ENCODE data around the gene CSHL1. TPM values are rescaled to one million over a fixed set of nuclear protein-coding genes. Genes with fewer than 3 reads are reported as not detected.

CSHL1 gene
- total and polyA plus RNA-seq, 2 donors (not counting 1 experiment from before 2014, with no cell fraction given), result not detected

DNA sequence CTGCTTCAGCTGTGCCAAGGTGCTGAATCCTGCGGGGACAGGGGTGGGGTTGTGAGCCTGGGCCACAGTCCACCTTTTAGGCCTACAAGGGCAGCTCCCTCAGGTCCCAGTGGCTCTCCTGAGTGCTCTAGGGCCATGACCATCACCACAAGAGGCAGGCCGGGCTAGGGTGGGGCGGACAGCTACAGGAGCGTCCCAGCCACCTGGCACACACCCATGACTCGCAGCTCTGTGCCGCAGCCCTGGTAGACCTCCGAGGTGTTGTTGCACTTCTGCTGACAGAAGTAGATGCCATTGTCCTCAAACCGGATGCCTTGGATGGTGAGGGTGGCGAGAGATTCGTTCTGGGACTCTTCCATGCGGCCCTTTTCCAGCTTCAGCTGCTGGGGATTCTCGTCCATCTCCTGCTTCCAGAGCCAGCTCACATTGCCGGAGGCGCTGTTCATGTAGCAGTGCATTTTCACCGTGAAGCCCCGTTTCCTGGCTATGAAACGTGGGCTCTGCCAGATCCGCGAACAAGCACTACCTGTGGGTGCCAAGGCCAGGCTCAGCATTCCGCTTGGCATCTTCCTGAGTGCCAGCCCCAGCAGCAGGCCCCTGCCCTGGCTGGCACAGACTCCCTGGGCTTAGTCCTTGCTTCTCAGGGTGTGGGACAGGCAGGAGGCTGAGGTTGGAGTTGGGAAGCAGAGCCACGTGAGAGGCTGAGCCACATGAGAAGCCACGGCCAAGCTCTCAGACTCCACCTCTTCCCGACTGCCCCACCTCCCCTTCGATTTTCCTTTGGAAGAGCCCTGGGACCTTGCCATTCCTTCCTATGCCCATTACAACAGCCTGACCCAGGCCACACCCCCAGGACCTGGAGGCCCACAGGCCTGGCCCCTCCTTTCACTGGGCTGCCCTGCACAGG, 19.1 kb upstream of the CSHL1 start:
- intact Hi-C loops (cut with micrococcal nuclease), result loop anchor here (5.0 kb wide), 2 partner anchors 92 to 567 kb away; partner anchors contain the start of genes ICAM2 and POLG2
- peak overlapping the region; percentile 80 to 100 (median 97) for H3K4me3 ChIP-seq (ENCODE audit: control extremely low read depth in 1 of 5, extremely low read depth in 1 of 5, insufficient read depth in 1 of 5, low read depth in 2 of 5, low read length in 4 of 5)
- peaks cover 0 to under 1% (median 0%) of the 10 kb centered on the region in 3 donors for H3K9me3 ChIP-seq (ENCODE audit: control extremely low read depth in 1 of 3, control insufficient read depth in 2 of 3, insufficient read depth in 1 of 3, low read length in 2 of 3)
- H3K79me2 ChIP-seq (ENCODE audit: control insufficient read depth, insufficient read depth, low read length), result peaks cover 74% of the 10 kb centered on the region
- Mint-ChIP-seq H3K4me1 (peaks cover 88% of the 10 kb centered on the region), H3K27ac (peak overlapping the region; percentile 97), H3K9me3 (ENCODE audit: insufficient read depth) (no peaks in the 10 kb centered on the region), H3K27me3 (no peaks in the 10 kb centered on the region), H3K4me3 (peak overlapping the region; percentile 99)
- POLR2A ChIA-PET, result interaction anchor here (0.6 to 12.1 kb wide), 7 partner anchors 11 to 220 kb away, joined by 3 to 360 read pairs (median 6); partner anchors contain the start of genes GH1, ICAM2 and PRR29
- no peaks in the 10 kb centered on the region for H3K27me3 ChIP-seq (replicated peaks in 1 of 4; ENCODE audit: control extremely low read depth in 1 of 4, control insufficient read depth in 3 of 4, insufficient read depth in 4 of 4, low read length in 3 of 4)
- H3K4me2 ChIP-seq (replicated peaks; ENCODE audit: low read depth, low read length, poor library complexity, severe bottlenecking), result peak overlapping the region; percentile 97
- TF ChIP-seq EZH2 (IDR thresholded peaks at IDR 0.05; ENCODE audit: borderline replicate concordance, insufficient read depth, low read depth, low read length, poor library complexity, severe bottlenecking) (no peak), CTCF (IDR thresholded peaks at IDR 0.05) (no peak)
- H3K9ac ChIP-seq (ENCODE audit: low read length), result peak overlapping the region; percentile 97
- no peak overlapping the region for H2AFZ ChIP-seq (ENCODE audit: insufficient read depth, low read depth, low read length, poor library complexity, severe bottlenecking)
- WGBS (ENCODE audit: insufficient coverage), result 29% methylated on average over 24 of the region's 24 CpGs
- peaks cover 73 to 86% of the 10 kb centered on the region in 2 donors for H3K4me1 ChIP-seq (ENCODE audit: control insufficient read depth in 2 of 2, insufficient read depth in 2 of 2, low read length in 2 of 2)
- peaks cover 0 to 51% of the 10 kb centered on the region in 2 experiments for H3K36me3 ChIP-seq (replicated peaks in 1 of 2; ENCODE audit: control extremely low read depth in 1 of 2, control insufficient read depth in 1 of 2, extremely low read depth in 1 of 2, insufficient read depth in 2 of 2, low read length in 1 of 2)
- H3K27ac ChIP-seq (ENCODE audit: low read length in 2 of 2), result peak overlapping the region; percentile 85 to 89
- CTCF ChIA-PET, result interaction anchor here (1.0 to 26.0 kb wide), 8 partner anchors 8 to 203 kb away, joined by 3 to 834 read pairs (median 10); partner anchors contain the start of genes GH1 and ICAM2
- no peak for DNase-seq
- H4K20me1 ChIP-seq (ENCODE audit: control insufficient read depth, insufficient read depth, low read length, poor library complexity, severe bottlenecking), result peaks cover 46% of the 10 kb centered on the region
- no peak for ATAC-seq (ENCODE audit: low read depth)
